A549 (cell line): ENCODE results near the gene SOX8. TPM values are rescaled to one million over a fixed set of nuclear protein-coding genes. Genes with fewer than 3 reads are reported as not detected.

Experiments
- ATAC-seq, 2 experiments: fragments of 200-7000 bp in 1 of 2; fragments of >200 bp in 1 of 2; cut with Nextera tagmentation in 1 of 2; cut with Tn5 transposase in 1 of 2; 3 replicates each; pipeline versions ENCODE4 v1.8.0 to v1.9.1; 2018 to 2020; ENCODE audit warnings: mild to moderate bottlenecking in 1 of 2, moderate library complexity in 1 of 2
- CTCF ChIA-PET: fragments of 300-600 bp; sonication (Branson Sonifier 250); formaldehyde crosslinking; extraction: SDS; loops from one replicate; lab custom pipeline; 2021; ENCODE audit warnings: antibody characterized with exemption, inconsistent platforms; lab: Yijun Ruan, JAX
- POLR2A ChIA-PET: fragments of 350-600 bp; formaldehyde crosslinking; extraction: SDS; loops from one replicate; lab custom pipeline; 2021; ENCODE audit warnings: antibody characterized with exemption, inconsistent platforms; lab: Yijun Ruan, JAX
- DNase-seq, 2 experiments: peaks; one replicate each; pipeline versions ENCODE4 v3.0.0 to v3.0.0-alpha.2; 2011 to 2016; ENCODE audit warnings: low read depth in 1 of 2, low spot score in 1 of 2
- FAIRE-seq: peaks from 2 replicates; lab custom pipeline; 2011; peaks lifted over from hg19 to GRCh38; lab: Jason Lieb, UNC
- H3K27ac ChIP-seq, 2 experiments: fragments of >200 bp; sonication (Bioruptor Twin); formaldehyde crosslinking; 3 replicates each; pipeline ENCODE4 v1.5.1; 2016 to 2017
- H3K4me1 ChIP-seq: fragments of >200 bp; sonication (Bioruptor Twin); formaldehyde crosslinking; 3 replicates; pipeline ENCODE4 v1.6.1; 2016
- H3K4me2 ChIP-seq: fragments of >200 bp; sonication (Bioruptor Twin); formaldehyde crosslinking; 3 replicates; pipeline ENCODE4 v1.6.1; 2016
- H3K4me3 ChIP-seq: fragments of >200 bp; sonication (Bioruptor Twin); formaldehyde crosslinking; 3 replicates; pipeline ENCODE4 v1.5.1; 2016
- H3K9me3 ChIP-seq: fragments of >200 bp; sonication (Bioruptor Twin); formaldehyde crosslinking; 3 replicates; pipeline ENCODE4 v1.6.1; 2016
- BHLHE40 ChIP-seq: IDR thresholded peaks from 2 replicates; pipeline ENCODE4 v1.6.1; 2012; ENCODE audit warnings: low read depth, low read length, inconsistent platforms
- CHD4 ChIP-seq: fragments of 200-600 bp; sonication (generic); IDR thresholded peaks from 2 replicates; pipeline ENCODE4 v1.6.1; 2016; ENCODE audit warnings: antibody characterized with exemption, mild to moderate bottlenecking, borderline replicate concordance
- FOSL2 ChIP-seq, 2 experiments: fragments of 450-650 bp in 1 of 2; fragments of >200 bp in 1 of 2; sonication (Bioruptor Twin) in 1 of 2; formaldehyde crosslinking; IDR thresholded peaks; 2 replicates each; pipeline versions ENCODE4 v1.5.0 to v1.6.1; 2016 to 2020; ENCODE audit warnings: mild to moderate bottlenecking in 1 of 2, moderate library complexity in 1 of 2
- FOXS1 ChIP-seq: fragments of 250-450 bp; sonication (Bioruptor Pico); IDR thresholded peaks from 2 replicates; pipeline ENCODE4 v1.5.0; 2020; ENCODE audit warnings: mild to moderate bottlenecking, moderate library complexity
- GATA3 ChIP-seq: IDR thresholded peaks from 2 replicates; pipeline ENCODE4 v1.6.1; 2012; ENCODE audit warnings: borderline replicate concordance
- HDAC2 ChIP-seq: fragments of 200-600 bp; sonication (generic); IDR thresholded peaks from 2 replicates; pipeline ENCODE4 v1.6.1; 2016
- HEYL ChIP-seq: fragments of 250-450 bp; sonication (Bioruptor Pico); IDR thresholded peaks from 2 replicates; pipeline ENCODE4 v1.8.0; 2021; ENCODE audit warnings: mild to moderate bottlenecking, moderate library complexity
- HOXB13 ChIP-seq: fragments of 250-450 bp; sonication (Bioruptor Pico); IDR thresholded peaks from 2 replicates; pipeline ENCODE4 v1.5.0; 2020; ENCODE audit warnings: low read depth, mild to moderate bottlenecking, moderate library complexity
- MAZ ChIP-seq: fragments of 150-350 bp; IDR thresholded peaks from 2 replicates; pipeline ENCODE4 v1.6.1; 2014; ENCODE audit warnings: antibody characterized with exemption, low read depth, low read length, borderline replicate concordance
- MYC ChIP-seq: IDR thresholded peaks from 2 replicates; pipeline ENCODE4 v1.6.1; 2012; ENCODE audit warnings: mild to moderate bottlenecking, inconsistent platforms, low read length, improper control_type of control experiment, borderline replicate concordance
- NFE2L2 ChIP-seq: fragments of 150-350 bp; conservative IDR thresholded peaks from 2 replicates; pipeline ENCODE4 v1.6.1; 2014; ENCODE audit warnings: low read length
- NPAS2 ChIP-seq: fragments of 250-450 bp; sonication (Bioruptor Pico); IDR thresholded peaks from 2 replicates; pipeline ENCODE4 v1.8.0; 2022; ENCODE audit warnings: mild to moderate bottlenecking, moderate library complexity, borderline replicate concordance
- POLR2AphosphoS2 ChIP-seq: conservative IDR thresholded peaks from 2 replicates; pipeline ENCODE4 v1.6.1; 2012; ENCODE audit warnings: low read length, improper control_type of control experiment, inconsistent platforms
- RCOR1 ChIP-seq: fragments of 150-350 bp; IDR thresholded peaks from 2 replicates; pipeline ENCODE4 v1.6.1; 2014; ENCODE audit warnings: antibody characterized with exemption, low read length, low read depth
- RNF2 ChIP-seq: fragments of 200-600 bp; sonication (generic); IDR thresholded peaks from 2 replicates; pipeline ENCODE4 v1.6.1; 2016; ENCODE audit warnings: low read depth, mild to moderate bottlenecking, antibody characterized with exemption, moderate library complexity, borderline replicate concordance
- SMC3 ChIP-seq: fragments of >200 bp; sonication (Bioruptor Twin); formaldehyde crosslinking; IDR thresholded peaks from 3 replicates; pipeline ENCODE4 v1.6.1; 2018; ENCODE audit warnings: inconsistent platforms
- TFCP2L1 ChIP-seq: fragments of 250-450 bp; sonication (Bioruptor Pico); IDR thresholded peaks from 2 replicates; pipeline ENCODE4 v1.5.0; 2021; ENCODE audit warnings: mild to moderate bottlenecking
- WGBS: methylation state at CpG from one replicate; pipeline ENCODE4 v1.1.6; 2017; ENCODE audit errors: missing lambda C conversion rate; 5-methylcytosine and 5-hydroxymethylcytosine counted together
- polyA plus RNA-seq, 4 experiments: library from polyadenylated mRNA; depleted of rRNA in 3 of 4; stranded (reverse); fragments of >200 nt; fragmentation: RNase III in 1 of 4; extraction: RNeasy Plus Mini Kit Qiagen cat#74134 plus additional on column Dnase treatment in 1 of 4; gene quantifications; 2 replicates in 3 of 4; 3 replicates in 1 of 4; pipeline ENCODE4 v1.2.3, GENCODE V29; 2011 to 2017
- TF ChIP-seq, protein P1 (sequence below): fragments of 250-450 bp; sonication (Bioruptor Pico); IDR thresholded peaks from 2 replicates; pipeline ENCODE4 v1.5.0; 2020; ENCODE audit warnings: low read depth, mild to moderate bottlenecking, moderate library complexity
- TF ChIP-seq, protein P2 (sequence below): fragments of >200 bp; sonication (Bioruptor Twin); formaldehyde crosslinking; IDR thresholded peaks from 3 replicates; pipeline ENCODE4 v1.6.1; 2016

The SOX8 gene
- polyA plus RNA-seq, 2 of the 4 experiments (the other 2 are of a cell fraction): 0.06 to 0.22 TPM

DNA sequence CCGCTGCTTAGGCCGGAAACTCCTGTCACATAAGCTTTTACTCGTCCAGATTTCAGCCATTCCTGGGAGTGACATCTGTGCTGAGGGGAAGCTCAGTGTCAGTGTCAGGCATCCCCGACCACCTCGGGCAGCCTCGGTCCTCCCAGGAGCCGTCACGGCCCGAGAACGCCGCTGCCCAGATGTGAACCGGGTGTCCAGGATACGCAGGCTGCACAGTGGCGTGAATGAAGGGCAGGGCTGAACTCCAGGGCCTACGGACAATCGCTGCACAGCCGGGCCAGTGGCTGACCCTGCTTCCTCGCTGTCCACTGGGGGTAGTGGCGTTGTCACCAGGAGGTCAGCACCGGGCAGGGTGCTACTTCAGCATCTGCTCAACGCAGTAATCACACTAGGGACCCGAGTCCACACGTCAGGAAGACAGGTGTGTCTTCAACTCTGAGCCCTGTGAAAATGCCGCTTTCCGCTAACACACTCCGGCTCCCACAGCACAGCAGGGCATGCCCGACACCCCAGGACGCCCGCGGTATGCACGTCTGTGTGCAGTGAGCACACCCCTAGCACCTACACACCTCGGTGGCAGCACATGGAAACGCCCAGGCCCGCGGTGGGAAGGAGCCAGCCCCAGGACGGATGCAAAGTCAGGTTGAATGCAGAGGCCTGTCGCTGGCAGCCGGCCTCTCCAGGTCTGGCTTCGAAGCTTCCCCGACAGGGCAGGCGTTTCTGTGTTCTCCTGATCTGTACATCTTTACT lies 13.8 kb upstream of the SOX8 start:
- ChIA-PET CTCF (interaction anchor here (1.6 kb wide), 2 partner anchors 87 to 182 kb away, joined by 4 to 5 read pairs; no protein-coding TSS in a partner anchor), POLR2A (no interaction called here)
- WGBS: 96% methylated on average over 20 of the region's 41 CpGs
- FAIRE-seq (no peak), ATAC-seq (no peak), DNase-seq (no peak)
- Histone ChIP-seq H3K4me1 (0 out of 3 replicates have a peak, but pooled peaks cover 3% of the 10 kb centered on the region), H3K4me2 (no peak overlapping the region), H3K4me3 (no peak overlapping the region), H3K27ac (no peak overlapping the region), H3K9me3 (peaks cover 16% of the 10 kb centered on the region)
- no peak for TF ChIP-seq CHD4
- TF ChIP-seq, protein P1, sequence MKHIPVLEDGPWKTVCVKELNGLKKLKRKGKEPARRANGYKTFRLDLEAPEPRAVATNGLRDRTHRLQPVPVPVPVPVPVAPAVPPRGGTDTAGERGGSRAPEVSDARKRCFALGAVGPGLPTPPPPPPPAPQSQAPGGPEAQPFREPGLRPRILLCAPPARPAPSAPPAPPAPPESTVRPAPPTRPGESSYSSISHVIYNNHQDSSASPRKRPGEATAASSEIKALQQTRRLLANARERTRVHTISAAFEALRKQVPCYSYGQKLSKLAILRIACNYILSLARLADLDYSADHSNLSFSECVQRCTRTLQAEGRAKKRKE: no peak

DNA sequence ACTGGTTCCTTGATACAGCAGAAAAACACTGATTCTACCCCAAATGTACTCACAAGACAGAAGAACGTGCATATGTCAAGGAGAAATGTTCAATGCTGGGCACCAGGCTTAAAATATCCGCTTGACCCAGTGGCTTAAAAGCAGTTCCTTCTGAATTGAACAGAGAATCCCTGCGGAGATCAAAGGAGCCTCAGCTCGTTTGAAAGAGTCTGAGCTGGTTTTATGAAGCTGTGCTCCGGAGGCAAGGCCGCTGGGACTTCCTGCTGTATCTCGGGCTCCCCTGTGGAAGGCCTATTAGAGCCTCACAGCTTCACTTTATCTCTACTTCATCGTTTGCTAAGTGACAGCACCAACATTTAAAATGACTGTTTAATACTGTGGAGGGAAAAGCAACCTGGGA lies 12.9 kb upstream of the SOX8 start:
- 0 out of 3 replicates have a peak, but pooled peaks cover 3% of the 10 kb centered on the region for H3K4me1 ChIP-seq
- no peak overlapping the region for H3K27ac ChIP-seq
- H3K4me3 ChIP-seq: no peak overlapping the region
- peaks cover 16% of the 10 kb centered on the region for H3K9me3 ChIP-seq
- FAIRE-seq (no peak), DNase-seq (no peak), ATAC-seq (no peak)
- TF ChIP-seq CHD4: no peak
- 88% methylated on average over 8 of the region's 8 CpGs for WGBS
- no peak overlapping the region for H3K4me2 ChIP-seq
- ChIA-PET POLR2A (no interaction called here), CTCF (interaction anchor here (1.6 kb wide), 1 partner anchor 183 kb away, joined by 5 read pairs; no protein-coding TSS in a partner anchor)

GRCh38 chr16:969508-970385 lies 11.8 kb upstream of the SOX8 start:
- ChIA-PET CTCF (interaction anchor here (0.6 to 1.6 kb wide), 4 partner anchors 86 to 184 kb away, joined by 3 to 6 read pairs (median 4); no protein-coding TSS in a partner anchor), POLR2A (interaction anchor here (0.9 kb wide), 1 partner anchor 28 kb away, joined by 4 read pairs; no protein-coding TSS in a partner anchor)
- H3K9me3 ChIP-seq: peaks cover 16% of the 10 kb centered on the region
- DNase-seq (no peak), FAIRE-seq (no peak), ATAC-seq (no peak; a peak in 1 of 6 replicates)
- 92% methylated on average over 42 of the region's 55 CpGs for WGBS
- no peak for TF ChIP-seq NFE2L2
- no peak for TF ChIP-seq MYC
- no peak for TF ChIP-seq GATA3
- TF ChIP-seq HOXB13: no peak
- TF ChIP-seq HDAC2: no peak
- TF ChIP-seq, protein P2, sequence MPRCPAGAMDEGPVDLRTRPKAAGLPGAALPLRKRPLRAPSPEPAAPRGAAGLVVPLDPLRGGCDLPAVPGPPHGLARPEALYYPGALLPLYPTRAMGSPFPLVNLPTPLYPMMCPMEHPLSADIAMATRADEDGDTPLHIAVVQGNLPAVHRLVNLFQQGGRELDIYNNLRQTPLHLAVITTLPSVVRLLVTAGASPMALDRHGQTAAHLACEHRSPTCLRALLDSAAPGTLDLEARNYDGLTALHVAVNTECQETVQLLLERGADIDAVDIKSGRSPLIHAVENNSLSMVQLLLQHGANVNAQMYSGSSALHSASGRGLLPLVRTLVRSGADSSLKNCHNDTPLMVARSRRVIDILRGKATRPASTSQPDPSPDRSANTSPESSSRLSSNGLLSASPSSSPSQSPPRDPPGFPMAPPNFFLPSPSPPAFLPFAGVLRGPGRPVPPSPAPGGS: no peak
- TF ChIP-seq FOXS1 (CRISPR knock-in tag): no peak
- TF ChIP-seq BHLHE40: no peak
- no peak for TF ChIP-seq FOSL2 (IDR thresholded peaks at IDR 0.05)
- no peak for TF ChIP-seq FOSL2 (CRISPR knock-in tag; IDR thresholded peaks at IDR 0.05)
- peak overlapping the region; percentile 97 for H3K4me3 ChIP-seq
- H3K4me1 ChIP-seq: 0 out of 3 replicates have a peak, but pooled peaks cover 3% of the 10 kb centered on the region
- peak overlapping the region; percentile 82 for H3K4me2 ChIP-seq
- peak overlapping the region; percentile 95 to 96 for H3K27ac ChIP-seq

- WGBS: 4% methylated on average over 14 of the region's 42 CpGs
- H3K4me2 ChIP-seq: peak overlapping the region; percentile 82
- H3K4me3 ChIP-seq: peak overlapping the region; percentile 97
- DNase-seq (peak in 1 of 2 experiments; percentile 19), FAIRE-seq (no peak), ATAC-seq (peak; percentile 37 to 57)
- 0 out of 3 replicates have a peak, but pooled peaks cover 3% of the 10 kb centered on the region for H3K4me1 ChIP-seq
- ChIA-PET POLR2A (interaction anchor here (0.9 kb wide), 1 partner anchor 27 kb away, joined by 4 read pairs; no protein-coding TSS in a partner anchor), CTCF (interaction anchor here (0.6 to 1.1 kb wide), 3 partner anchors 85 to 109 kb away, joined by 3 to 6 read pairs (median 4); no protein-coding TSS in a partner anchor)
- TF ChIP-seq SMC3 (no peak), NPAS2 (CRISPR knock-in tag) (no peak), TFCP2L1 (CRISPR knock-in tag) (no peak), RNF2 (no peak), POLR2AphosphoS2 (no peak), HEYL (CRISPR knock-in tag) (no peak), MAZ (no peak), RCOR1 (no peak)
- H3K27ac ChIP-seq: peak overlapping the region; percentile 95 to 96
- H3K9me3 ChIP-seq: peaks cover 12% of the 10 kb centered on the region
Measured at GRCh38 chr16:970386-970765, 11.2 kb upstream of the SOX8 start.
